DMS114 treated with DMSO at 0.1 percent for 48 hours (cell line): ENCODE results near the gene SERPINB8.

ENCODE experiments used
- DNase-seq: peaks from one replicate; lab custom pipeline; 2025; ENCODE audit not compliant: unreplicated experiment; lab: John Stamatoyannopoulos, UW

Gene SERPINB8

DNA sequence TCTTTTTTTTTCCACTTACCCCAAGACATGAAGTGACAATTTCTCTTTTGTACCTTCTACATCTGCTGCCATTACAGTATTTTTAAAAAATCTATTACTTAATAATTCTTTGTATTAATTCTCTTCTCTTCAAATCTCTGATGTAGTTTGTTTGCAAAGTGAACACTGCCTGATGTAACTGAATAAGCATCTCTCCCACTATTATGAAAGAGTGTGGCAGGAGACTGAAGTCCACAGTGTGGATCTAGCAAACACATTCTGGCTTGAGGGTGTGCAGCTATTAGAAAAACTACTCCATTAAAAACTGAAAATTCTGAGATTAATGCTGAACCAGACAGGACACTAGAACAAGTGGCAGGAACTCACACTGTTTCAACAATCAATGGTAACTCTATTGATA lies 5.0 kb upstream of the SERPINB8 start:
- no peak for DNase-seq

DNA sequence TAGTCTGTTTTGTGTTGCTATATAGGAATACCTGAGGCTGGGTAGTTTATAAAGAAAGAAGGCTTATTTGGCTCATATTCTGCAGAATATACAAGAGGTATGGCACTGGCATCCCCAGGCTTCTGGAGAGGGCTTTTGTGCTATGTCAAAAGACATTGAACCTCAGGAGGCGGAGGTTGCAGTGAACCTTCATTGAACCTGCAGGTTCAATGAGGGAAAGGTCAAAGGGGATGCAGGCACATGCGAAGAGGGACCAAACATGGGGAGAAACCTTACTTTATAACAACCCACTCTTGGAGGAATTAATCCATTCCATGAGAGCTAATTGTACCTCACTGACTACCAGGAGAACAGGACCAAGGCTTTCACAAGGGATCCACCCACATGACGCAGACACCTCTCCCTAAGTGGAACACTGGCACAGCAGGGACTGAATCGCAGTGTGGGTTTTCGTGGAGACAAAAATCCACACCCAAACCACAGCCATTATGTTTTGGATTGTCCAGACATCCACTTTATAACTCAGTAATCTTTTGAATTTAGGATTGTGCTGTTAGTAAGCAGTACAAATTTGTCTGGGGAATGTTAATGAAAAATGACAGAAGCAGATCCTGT lies 4.1 kb upstream of the SERPINB8 start:
- DNase-seq = no peak

DNA sequence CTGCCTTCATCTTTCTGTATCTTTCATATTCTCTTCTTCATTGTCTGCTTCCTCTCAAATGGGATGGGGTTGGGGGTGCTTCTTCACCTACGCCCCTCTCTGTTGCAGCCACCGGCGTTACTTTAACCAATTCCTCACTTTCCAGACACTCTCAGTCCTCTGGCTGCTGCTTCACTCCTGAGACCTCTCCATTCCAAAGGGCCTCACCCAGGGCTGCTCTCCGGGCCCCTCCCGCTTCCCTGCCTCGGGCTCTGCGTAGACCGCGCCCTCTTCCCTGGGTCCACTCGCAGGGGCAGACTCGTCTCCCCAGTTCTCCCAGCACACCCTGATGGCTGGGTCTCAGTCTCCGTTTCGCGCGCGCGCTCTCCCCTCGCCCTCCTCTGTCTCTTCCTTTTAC lies 926 bp downstream of the SERPINB8 start:
- no peak for DNase-seq

DNA sequence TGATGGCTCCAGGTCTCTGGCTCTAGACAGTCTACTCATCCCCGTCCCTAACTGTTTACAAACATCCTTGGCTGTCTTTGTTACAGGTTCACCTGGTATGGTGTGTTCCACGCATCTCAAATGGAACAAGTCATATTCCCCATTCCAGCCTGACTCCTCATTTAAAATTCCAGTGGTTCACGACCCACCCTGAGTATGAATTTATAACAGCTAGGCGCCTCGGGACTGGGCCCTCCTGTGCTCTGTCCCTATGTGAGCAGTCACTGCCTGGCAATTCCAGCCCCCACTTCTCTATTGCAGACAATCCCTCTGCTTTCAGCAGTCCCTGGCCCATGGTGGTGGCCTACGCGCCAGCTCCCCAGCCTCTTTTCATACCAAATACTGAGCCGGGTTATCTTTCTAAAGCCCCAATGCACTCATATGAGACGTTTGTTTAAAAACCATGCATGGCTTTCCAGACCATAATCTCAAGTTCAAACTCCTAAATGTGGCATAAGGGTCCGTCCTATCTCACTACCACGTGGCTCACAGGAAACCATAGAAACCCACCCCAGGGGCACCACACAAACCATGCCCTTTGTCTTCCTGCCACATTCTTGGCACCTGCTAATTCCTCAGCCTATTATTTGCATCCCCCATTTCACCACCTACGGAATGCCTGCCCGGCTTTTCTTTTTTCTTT lies 1.6 kb downstream of the SERPINB8 start:
- DNase-seq = no peak

DNA sequence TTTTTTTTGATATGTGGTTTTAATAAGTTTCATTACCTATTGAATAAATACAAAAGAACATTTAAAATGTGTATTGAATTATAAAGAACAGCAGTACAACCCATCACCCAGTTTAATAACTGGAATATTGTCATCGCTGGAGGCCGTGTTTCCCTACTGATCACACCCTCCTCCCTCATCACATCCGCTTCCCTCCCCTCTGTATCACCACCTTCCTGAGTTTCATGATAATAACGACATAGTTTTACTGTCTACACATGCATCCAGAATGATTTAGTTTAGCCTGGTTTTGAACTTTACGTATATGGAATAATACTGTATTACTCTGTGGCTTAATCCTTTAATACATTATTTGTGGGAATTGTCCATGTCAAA lies 2.1 kb downstream of the SERPINB8 start:
- no peak for DNase-seq

DNA sequence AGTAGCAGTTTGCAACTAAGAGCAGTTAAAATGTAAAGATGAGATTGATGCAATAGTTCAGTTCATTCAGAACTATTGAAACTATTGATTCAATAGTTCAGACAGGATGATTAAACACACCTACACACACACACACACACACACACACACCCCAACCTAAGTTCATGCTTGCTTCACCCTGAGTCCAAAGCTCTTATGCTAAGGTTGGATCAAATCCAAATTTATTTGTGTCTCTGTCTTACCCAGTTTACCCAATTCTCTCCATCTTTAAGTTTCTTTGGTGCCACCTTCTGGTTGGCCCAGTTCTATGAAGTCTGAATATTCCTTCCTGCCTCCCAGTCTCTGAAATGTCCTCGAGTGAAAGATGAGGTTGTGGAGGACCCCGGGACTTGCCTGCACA lies 5.1 kb downstream of the SERPINB8 start:
- DNase-seq = peak; percentile 1

DNA sequence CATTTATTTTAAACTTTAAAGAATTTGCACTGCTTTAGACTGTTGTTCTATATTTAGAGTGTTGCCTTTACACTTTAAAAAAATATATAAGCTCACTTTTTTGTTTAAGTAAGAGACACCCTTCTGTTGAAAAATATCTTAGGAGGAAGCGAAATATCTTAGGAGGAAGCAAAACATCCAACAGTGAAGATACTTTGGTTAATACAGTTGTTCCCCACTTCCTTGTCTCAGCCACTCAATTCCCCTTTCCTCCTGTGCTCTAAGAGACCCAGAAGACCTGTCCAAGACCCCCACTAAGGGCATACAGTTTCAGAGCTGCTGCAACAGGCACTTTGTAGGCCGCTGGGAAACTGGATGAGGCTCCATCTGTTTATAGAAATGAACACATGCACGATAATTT lies 5.7 kb downstream of the SERPINB8 start:
- no peak for DNase-seq

DNA sequence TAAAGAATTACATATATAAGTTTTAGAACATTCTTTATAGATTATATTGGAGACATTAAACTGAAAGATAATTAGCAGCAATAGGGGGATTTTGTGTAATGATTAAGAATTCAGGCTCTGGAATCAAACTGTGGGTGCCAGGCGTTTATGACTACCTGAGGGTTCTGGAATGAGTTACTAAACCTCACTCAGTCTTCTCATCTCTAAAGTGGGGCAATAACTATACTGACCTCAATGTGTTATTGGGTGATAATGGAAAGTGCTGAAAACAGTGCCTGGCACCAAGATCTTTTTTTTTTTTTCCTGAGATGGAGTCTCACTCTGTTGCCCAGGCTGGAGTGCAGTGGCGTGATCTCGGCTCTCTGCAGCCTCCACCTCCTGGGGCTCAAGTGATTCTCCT lies 7.2 kb downstream of the SERPINB8 start:
- no peak for DNase-seq

DNA sequence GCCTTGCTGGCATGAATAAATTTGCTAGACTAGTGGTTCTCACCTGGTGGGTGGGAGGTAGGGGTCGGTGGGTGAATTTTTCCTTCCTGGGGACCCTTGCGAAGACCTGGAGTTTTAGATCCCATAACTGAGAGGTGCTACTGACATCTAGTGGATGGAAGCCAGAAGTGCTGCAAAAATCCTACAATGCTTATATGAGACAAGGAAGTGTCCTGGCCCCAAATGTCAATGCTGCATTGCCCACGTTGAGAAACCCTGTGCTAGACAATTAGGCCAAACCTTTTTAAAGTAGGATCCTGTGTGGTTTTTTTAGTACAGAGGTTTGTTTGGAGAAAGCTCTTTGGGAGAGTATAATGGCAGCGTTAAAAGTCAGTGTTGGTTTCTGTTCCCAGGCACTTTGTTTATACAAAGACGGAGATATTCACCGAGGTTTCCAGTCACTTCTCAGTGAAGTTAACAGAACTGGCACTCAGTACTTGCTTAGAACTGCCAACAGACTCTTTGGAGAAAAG lies 9.6 kb downstream of the SERPINB8 start:
- peak; percentile 46 for DNase-seq

DNA sequence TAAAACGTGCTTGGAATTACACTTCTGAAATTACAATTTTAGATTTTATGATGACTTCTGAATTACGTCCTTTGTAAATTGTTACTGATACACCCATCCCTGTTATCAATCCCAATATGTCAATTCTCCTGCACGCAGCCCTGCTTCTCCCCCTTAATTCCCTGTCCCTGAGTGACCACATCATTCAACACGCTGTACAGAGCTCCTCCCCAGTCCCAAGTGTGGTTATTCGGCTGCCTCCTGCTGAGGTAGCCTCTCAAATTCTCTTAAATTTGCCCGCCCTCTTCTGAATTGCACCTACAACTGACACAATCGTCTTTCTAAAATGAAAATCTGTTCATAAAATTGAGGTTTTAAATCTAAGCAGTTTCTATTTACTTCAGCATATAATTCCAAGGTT lies 10.1 kb downstream of the SERPINB8 start:
- DNase-seq = no peak

DNA sequence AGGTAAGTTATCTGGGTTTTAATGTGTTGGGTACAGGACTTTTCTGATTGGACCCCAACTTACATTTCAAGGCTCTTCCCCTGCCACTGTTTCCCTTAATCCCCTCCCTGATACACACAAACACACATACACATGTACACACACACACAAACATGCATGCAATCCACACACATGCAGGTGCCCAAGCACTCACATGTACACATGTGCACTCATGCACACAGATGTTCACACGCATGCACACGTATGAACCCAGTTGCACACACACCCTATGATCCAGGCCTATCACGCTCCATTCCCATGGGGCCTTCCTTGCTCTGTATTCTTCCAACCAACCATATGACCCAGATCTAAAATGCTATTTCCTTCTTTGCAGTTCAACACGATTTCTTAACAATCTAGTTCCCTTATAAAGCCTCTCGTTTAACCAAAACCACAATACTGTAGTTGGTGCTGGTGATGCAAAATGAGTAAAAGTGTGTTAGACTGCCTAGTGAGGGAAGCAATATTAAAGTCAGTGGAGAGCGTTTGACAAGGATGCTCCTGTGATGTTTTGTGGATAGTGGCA lies 11.1 kb downstream of the SERPINB8 start:
- no peak for DNase-seq

DNA sequence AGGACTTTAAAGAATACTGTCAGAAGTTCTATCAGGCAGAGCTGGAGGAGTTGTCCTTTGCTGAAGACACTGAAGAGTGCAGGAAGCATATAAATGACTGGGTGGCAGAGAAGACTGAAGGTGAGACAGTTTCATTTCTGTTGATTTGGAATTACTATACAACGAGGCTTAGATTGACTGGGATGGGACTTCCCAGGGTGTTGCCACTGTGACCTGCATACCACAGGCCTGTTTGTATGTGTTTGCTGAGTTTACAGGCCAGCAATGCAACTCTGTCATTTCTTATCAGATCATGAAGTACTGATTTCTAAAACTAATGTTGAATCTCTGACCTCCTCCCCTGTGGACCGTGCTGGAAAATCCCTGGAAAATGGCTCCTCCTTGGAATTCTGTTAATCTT lies 11.8 kb downstream of the SERPINB8 start:
- no peak for DNase-seq

DNA sequence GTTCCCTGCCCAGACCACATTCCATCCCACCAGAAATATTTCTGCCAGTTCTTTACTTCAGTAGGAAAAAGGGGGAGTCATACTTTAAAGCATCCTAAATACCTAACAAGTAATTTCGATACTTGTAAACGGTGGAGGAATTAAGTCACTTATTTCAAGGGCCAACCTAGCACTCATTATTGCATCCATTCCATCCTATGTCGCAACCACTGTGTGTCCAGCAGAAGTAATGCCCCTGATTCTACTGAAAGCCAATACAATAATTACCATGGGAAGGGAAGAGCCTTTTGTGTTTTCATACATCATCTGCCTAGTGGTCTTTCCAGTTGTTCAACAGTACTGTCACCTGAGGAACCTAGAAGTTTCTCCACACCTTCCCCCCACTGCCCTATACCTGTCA lies 12.5 kb downstream of the SERPINB8 start:
- DNase-seq = no peak

DNA sequence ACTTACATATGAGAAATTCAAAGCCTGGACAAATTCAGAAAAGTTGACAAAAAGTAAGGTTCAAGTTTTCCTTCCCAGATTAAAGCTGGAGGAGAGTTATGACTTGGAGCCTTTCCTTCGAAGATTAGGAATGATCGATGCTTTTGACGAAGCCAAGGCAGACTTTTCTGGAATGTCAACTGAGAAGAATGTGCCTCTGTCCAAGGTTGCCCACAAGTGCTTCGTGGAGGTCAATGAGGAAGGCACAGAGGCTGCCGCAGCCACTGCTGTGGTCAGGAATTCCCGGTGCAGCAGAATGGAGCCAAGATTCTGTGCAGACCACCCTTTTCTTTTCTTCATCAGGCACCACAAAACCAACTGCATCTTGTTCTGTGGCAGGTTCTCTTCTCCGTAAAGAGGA lies 17.0 kb downstream of the SERPINB8 start:
- DNase-seq = no peak

DNA sequence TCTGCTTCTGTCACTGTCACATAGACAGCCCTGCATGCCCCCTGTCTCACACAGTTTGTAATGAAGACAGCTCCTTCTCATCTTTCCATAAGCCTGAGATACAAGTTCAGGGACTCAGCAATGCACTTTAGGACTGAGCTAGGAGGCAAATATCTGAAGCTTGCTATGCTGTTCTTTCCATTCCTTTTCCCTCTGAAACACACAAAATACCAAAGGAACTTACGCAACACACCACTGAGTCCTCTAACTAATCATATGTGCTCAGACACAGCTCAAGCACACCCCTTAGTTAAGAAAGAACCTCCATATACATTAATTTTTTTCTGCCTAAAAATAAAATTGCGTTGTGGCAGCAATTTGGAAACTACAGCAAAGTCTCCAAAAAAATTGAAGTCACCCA lies 17.9 kb downstream of the SERPINB8 start:
- DNase-seq = no peak

DNA sequence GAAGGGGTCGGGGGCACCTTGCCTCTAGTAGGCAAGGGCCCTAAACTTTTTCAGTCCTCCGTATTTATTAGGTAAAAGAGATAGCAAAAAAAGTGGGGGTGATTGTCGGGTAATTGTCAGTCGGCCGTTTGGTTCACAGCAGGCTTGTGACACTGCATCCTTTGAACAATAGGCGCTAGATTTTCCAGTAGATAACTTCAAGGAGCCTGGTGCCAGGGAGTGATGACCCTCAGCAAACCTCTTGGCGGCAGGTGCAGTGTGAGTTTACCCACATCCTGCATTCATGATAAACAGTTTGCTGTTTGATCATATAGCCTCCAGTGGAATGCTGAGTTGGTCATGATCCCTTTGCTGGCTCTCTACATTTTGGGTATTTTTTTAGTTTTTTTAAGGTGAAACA lies 22.9 kb downstream of the SERPINB8 start:
- no peak for DNase-seq

DNA sequence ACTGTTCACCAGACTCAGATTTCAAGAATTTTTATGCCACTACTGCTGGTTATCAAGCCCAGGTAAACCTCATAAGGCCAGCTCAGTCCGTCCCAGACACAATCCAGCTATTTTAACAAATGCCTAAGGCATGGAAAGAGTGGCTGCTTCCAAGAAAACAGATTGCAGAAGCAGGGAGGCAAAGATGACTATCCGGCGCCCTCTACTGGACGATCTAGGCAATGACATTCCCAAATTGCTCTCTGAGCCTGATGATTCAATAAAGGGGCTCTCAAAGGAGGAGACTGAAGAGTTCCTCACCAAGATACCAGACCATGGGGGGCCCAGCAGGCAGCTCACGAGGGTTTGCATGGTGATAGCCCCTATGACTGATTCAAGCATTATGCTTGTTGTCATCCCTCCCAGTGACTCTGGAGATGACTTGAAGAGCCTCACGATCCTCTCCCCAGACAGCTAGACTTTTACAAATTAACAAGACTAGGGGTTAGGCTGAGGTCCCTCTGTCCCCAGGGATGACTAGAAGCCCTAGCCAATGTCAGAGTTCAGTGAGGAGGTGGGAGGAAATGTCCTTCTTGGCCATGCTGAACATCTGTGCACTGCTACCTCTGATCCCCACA lies 25.0 kb downstream of the SERPINB8 start:
- peak; percentile 13 for DNase-seq

DNA sequence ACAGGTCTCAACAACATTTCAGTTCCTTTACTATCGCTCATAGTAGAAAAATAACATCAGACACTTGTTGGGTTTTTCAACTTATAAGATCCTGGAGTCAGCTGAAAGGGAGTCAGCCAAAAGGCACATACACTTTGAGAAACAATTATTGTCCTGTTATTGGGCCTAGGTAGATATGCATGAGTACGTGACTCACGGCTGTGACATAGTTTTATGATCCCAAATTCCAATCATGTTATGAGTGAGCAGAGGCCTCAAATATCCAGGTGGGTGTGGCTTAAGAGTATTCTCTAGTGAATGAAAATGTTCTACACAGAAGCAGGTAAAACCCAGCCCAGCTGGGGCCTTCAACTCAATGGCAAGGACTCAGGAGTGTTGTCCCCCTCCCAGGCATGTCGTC lies 27.2 kb downstream of the SERPINB8 start:
- DNase-seq = no peak

DNA sequence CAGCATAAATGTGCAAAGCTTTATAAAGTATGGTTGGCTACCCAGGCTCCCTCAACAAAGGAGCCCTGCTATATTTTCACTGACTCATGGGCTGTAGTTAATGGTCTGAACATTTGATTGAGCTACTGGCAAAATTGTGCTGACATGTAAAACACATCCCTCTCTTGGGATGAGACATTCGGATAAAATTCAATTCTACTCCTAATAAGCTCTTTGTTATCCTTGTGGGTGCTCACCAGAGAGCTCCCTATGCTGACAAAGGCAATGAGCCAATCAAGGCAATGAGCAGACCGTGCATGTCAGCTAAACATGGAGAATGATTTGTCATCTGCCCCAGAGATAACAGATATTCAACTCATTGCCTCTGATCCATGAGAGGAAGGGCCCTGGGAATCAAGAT lies 27.7 kb downstream of the SERPINB8 start:
- no peak for DNase-seq

DNA sequence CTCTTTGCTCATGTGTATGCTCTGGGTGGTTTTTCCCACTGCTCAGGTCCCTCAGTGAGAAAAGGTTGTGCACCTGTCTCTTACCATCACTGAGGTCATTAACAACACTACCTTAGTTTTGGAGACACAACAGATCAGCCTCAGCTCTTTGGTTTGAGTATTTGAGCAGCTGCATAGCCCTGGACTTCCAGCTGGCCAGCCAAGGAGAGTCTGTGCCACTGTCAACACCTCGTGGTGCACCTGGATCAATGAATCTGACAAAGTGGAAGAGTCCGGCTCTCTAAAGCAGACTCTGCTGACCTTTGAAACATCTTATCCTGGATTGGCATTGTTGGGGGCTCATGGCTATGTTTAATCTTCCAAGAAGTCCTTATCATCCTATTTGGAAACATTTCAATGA lies 30.0 kb downstream of the SERPINB8 start:
- DNase-seq = no peak

DNA sequence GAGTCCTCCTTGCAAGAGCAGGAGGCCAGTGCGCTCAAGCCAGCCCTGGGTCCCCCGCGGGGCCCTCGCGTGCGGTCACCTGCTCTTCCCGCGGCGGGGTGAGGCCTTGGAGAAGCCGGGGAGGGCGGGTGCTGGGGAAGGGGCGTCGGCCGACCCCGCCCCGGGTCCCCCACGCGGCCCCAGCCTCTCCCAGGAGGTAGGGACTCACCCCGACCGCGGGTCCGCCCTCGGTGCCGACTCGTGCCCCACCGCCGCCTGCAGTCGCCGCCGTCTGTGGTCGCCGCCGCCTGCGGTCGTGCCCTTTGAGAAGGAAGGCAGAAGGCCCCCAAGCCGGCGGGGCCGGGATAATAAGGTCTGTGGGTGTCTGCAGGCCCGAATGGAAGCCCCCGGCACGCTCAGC lies 32.7 kb downstream of the SERPINB8 start:
- no peak for DNase-seq

DNA sequence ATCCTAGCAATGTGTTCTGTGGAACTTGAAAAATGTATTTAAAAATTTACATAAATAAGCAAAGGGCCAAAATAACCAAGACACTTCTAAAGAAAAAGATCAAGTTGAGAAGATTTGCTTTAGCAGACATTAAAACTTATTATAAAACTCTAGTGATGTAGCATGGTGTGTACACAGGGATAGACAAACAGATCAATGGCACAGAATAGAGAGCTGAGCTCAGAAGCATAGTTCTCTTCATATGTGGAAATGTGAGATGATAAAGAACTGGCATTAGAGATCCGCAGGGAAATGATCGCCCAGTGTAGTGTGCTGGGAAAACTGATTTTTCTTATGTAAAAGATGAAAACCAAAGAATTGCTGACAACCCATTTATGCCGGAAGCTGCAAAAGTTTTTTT lies 39.4 kb downstream of the SERPINB8 start:
- no peak for DNase-seq
